GM12875 (cell line): ENCODE data around the gene GABPB1.

Experiments used
- H3K4me3 ChIP-seq: one replicate; pipeline ENCODE4 v1.5.1; 2011; ENCODE audit warnings: low read depth, low read length, control low read depth
- CTCF ChIP-seq: IDR thresholded peaks from 2 replicates; pipeline ENCODE4 v1.5.1; 2011; ENCODE audit warnings: low read depth, mild to moderate bottlenecking, control low read depth, inconsistent platforms, low read length, moderate library complexity, borderline replicate concordance; ENCODE audit not compliant: insufficient read depth

GABPB1 gene

GRCh38 chr15:50233192-50233736 lies 121.7 kb downstream of the GABPB1 start:
- no peak overlapping the region for H3K4me3 ChIP-seq
- no peak for TF ChIP-seq CTCF

GRCh38 chr15:50232791-50233190 lies 122.2 kb downstream of the GABPB1 start:
- TF ChIP-seq CTCF, result no peak
- H3K4me3 ChIP-seq, result no peak overlapping the region

- no peak overlapping the region for H3K4me3 ChIP-seq
These were observed 123.2 kb downstream of the GABPB1 start for GRCh38 chr15:50231761-50232160.

GRCh38 chr15:50229336-50229735 lies 125.7 kb downstream of the GABPB1 start:
- no peak overlapping the region for H3K4me3 ChIP-seq
- TF ChIP-seq CTCF, result no peak

More at GRCh38 chr15:50231761-50232160, 123.2 kb downstream of the GABPB1 start:
- TF ChIP-seq CTCF, result no peak

GRCh38 chr15:50228866-50229265 lies 126.1 kb downstream of the GABPB1 start:
- no peak overlapping the region for H3K4me3 ChIP-seq
- TF ChIP-seq CTCF, result no peak

GRCh38 chr15:50227076-50227475 lies 127.9 kb downstream of the GABPB1 start:
- TF ChIP-seq CTCF, result no peak
- H3K4me3 ChIP-seq, result no peak overlapping the region

- TF ChIP-seq CTCF, result no peak
- no peak overlapping the region for H3K4me3 ChIP-seq
These were observed 129.1 kb downstream of the GABPB1 start for GRCh38 chr15:50225938-50226337.
